ENCODE results near the gene PON3. TPM values are rescaled to one million over a fixed set of nuclear protein-coding genes. Genes with fewer than 3 reads are reported as not detected.

The PON3 gene
- total RNA-seq, 1 donor from 2014 or later, result not detected

GRCh38 chr7:95338832-95339231 lies 57.3 kb downstream of the PON3 start:
- DNase-seq (ENCODE audit: low read depth) (no peak), FAIRE-seq (no peak)
- peaks cover 7% of the 10 kb centered on the region for H3K4me1 ChIP-seq (ENCODE audit: insufficient read depth, low read length)
- no peaks in the 10 kb centered on the region for H3K9me3 ChIP-seq (ENCODE audit: insufficient read depth, low read depth, low read length)
- Mint-ChIP-seq H3K27ac (ENCODE audit: unreplicated experiment) (no peak overlapping the region), H3K27me3 (ENCODE audit: low read depth, unreplicated experiment) (peaks cover 5% of the 10 kb centered on the region), H3K4me3 (ENCODE audit: unreplicated experiment) (no peak overlapping the region), H3K36me3 (ENCODE audit: low read depth, unreplicated experiment) (no peaks in the 10 kb centered on the region), H3K4me1 (ENCODE audit: low read depth, unreplicated experiment) (peaks cover 19% of the 10 kb centered on the region), H3K9me3 (ENCODE audit: unreplicated experiment) (peaks cover 1% of the 10 kb centered on the region)
- no peaks in the 10 kb centered on the region for H3K36me3 ChIP-seq (ENCODE audit: insufficient read depth, low read length)
- TF ChIP-seq CTCF (IDR thresholded peaks at IDR 0.05; ENCODE audit: insufficient read depth, low read depth, low read length) (no peak), EZH2 (IDR thresholded peaks at IDR 0.05; ENCODE audit: insufficient read depth, low read length) (no peak)
- no peak overlapping the region for H3K27ac ChIP-seq (ENCODE audit: low read depth, low read length)
- no peaks in the 10 kb centered on the region for H3K27me3 ChIP-seq (ENCODE audit: insufficient read depth, low read length)
- no peak overlapping the region for H3K4me3 ChIP-seq (ENCODE audit: insufficient read depth, low read depth, low read length)
- no peaks in the 10 kb centered on the region for H4K20me1 ChIP-seq (ENCODE audit: insufficient read depth, low read length)
- H2AFZ ChIP-seq (ENCODE audit: low read depth, low read length), result no peak overlapping the region
- H3K79me2 ChIP-seq (ENCODE audit: insufficient read depth, low read length), result no peaks in the 10 kb centered on the region
- H3K9ac ChIP-seq (ENCODE audit: low read length), result no peak overlapping the region
- no peak overlapping the region for H3K4me2 ChIP-seq (ENCODE audit: low read length)

- no peaks in the 10 kb centered on the region for H3K36me3 ChIP-seq (ENCODE audit: insufficient read depth, low read length)
- Mint-ChIP-seq H3K36me3 (ENCODE audit: low read depth, unreplicated experiment) (no peaks in the 10 kb centered on the region), H3K4me3 (ENCODE audit: unreplicated experiment) (no peak overlapping the region), H3K9me3 (ENCODE audit: unreplicated experiment) (peaks cover 1% of the 10 kb centered on the region), H3K27me3 (ENCODE audit: low read depth, unreplicated experiment) (no peaks in the 10 kb centered on the region), H3K4me1 (ENCODE audit: low read depth, unreplicated experiment) (peaks cover 29% of the 10 kb centered on the region), H3K27ac (ENCODE audit: unreplicated experiment) (peak overlapping the region; percentile 75)
- H3K4me1 ChIP-seq (ENCODE audit: insufficient read depth, low read length), result peaks cover 7% of the 10 kb centered on the region
- H3K9me3 ChIP-seq (ENCODE audit: insufficient read depth, low read depth, low read length), result no peaks in the 10 kb centered on the region
- H3K4me2 ChIP-seq (ENCODE audit: low read length), result peak overlapping the region; percentile 19
- no peaks in the 10 kb centered on the region for H4K20me1 ChIP-seq (ENCODE audit: insufficient read depth, low read length)
- peak; percentile 87 for FAIRE-seq
- DNase-seq (ENCODE audit: low read depth), result peak; percentile 92
- no peak overlapping the region for H2AFZ ChIP-seq (ENCODE audit: low read depth, low read length)
- TF ChIP-seq EZH2 (IDR thresholded peaks at IDR 0.05; ENCODE audit: insufficient read depth, low read length), result no peak
- TF ChIP-seq CTCF (IDR thresholded peaks at IDR 0.05; ENCODE audit: insufficient read depth, low read depth, low read length), result no peak
- no peak overlapping the region for H3K4me3 ChIP-seq (ENCODE audit: insufficient read depth, low read depth, low read length)
- no peak overlapping the region for H3K27ac ChIP-seq (ENCODE audit: low read depth, low read length)
- H3K9ac ChIP-seq (ENCODE audit: low read length), result no peak overlapping the region
- no peaks in the 10 kb centered on the region for H3K79me2 ChIP-seq (ENCODE audit: insufficient read depth, low read length)
- H3K27me3 ChIP-seq (ENCODE audit: insufficient read depth, low read length), result no peaks in the 10 kb centered on the region
Observed at GRCh38 chr7:95335093-95335492, 61.1 kb downstream of the PON3 start.

- H3K4me1 Mint-ChIP-seq (ENCODE audit: low read depth, unreplicated experiment), result peaks cover 30% of the 10 kb centered on the region
- Histone ChIP-seq H3K27ac (ENCODE audit: low read depth, low read length) (no peak overlapping the region), H3K4me3 (ENCODE audit: insufficient read depth, low read depth, low read length) (no peak overlapping the region), H3K4me1 (ENCODE audit: insufficient read depth, low read length) (peaks cover 7% of the 10 kb centered on the region), H4K20me1 (ENCODE audit: insufficient read depth, low read length) (no peaks in the 10 kb centered on the region), H3K9ac (ENCODE audit: low read length) (no peak overlapping the region), H3K4me2 (ENCODE audit: low read length) (no peak overlapping the region), H3K79me2 (ENCODE audit: insufficient read depth, low read length) (no peaks in the 10 kb centered on the region), H3K27me3 (ENCODE audit: insufficient read depth, low read length) (no peaks in the 10 kb centered on the region), H2AFZ (ENCODE audit: low read depth, low read length) (no peak overlapping the region), H3K36me3 (ENCODE audit: insufficient read depth, low read length) (no peaks in the 10 kb centered on the region), H3K9me3 (ENCODE audit: insufficient read depth, low read depth, low read length) (no peaks in the 10 kb centered on the region)
- no peak for TF ChIP-seq EZH2 (IDR thresholded peaks at IDR 0.05; ENCODE audit: insufficient read depth, low read length)
- TF ChIP-seq CTCF (IDR thresholded peaks at IDR 0.05; ENCODE audit: insufficient read depth, low read depth, low read length), result no peak
- H3K27me3 Mint-ChIP-seq (ENCODE audit: low read depth, unreplicated experiment), result no peaks in the 10 kb centered on the region
- H3K36me3 Mint-ChIP-seq (ENCODE audit: low read depth, unreplicated experiment), result no peaks in the 10 kb centered on the region
- FAIRE-seq (no peak), DNase-seq (ENCODE audit: low read depth) (peak; percentile 23)
- peak overlapping the region; percentile 49 for H3K27ac Mint-ChIP-seq (ENCODE audit: unreplicated experiment)
- H3K9me3 Mint-ChIP-seq (ENCODE audit: unreplicated experiment), result peaks cover 1% of the 10 kb centered on the region
- no peak overlapping the region for H3K4me3 Mint-ChIP-seq (ENCODE audit: unreplicated experiment)
Observed at GRCh38 chr7:95334447-95334846, 61.7 kb downstream of the PON3 start.
